Suprapubic skin (tissue), 4 donors: ENCODE results near the gene PSME3. TPM values are rescaled to one million over a fixed set of nuclear protein-coding genes. Genes with fewer than 3 reads are reported as not detected.

Source experiments
- DNase-seq, 2 donors: peaks; one replicate each; pipeline ENCODE4 v3.0.0-alpha.2; 2019; ENCODE audit warnings: low spot score in 2 of 2
- H3K27ac ChIP-seq: fragments of 200-600 bp; sonication (generic); one replicate; pipeline ENCODE4 v1.5.1; 2019
- H3K27me3 ChIP-seq: fragments of 200-600 bp; sonication (generic); one replicate; pipeline ENCODE4 v1.5.1; 2019
- H3K36me3 ChIP-seq: fragments of 200-600 bp; sonication (generic); one replicate; pipeline ENCODE4 v1.5.1; 2019
- H3K4me1 ChIP-seq: fragments of 200-600 bp; sonication (generic); one replicate; pipeline ENCODE4 v1.5.1; 2019
- H3K4me3 ChIP-seq: fragments of 200-600 bp; sonication (generic); one replicate; pipeline ENCODE4 v1.5.1; 2019; ENCODE audit warnings: mild to moderate bottlenecking
- H3K9me3 ChIP-seq: fragments of 200-600 bp; sonication (generic); one replicate; pipeline ENCODE4 v1.5.1; 2019
- EP300 ChIP-seq: sonication (generic); formaldehyde crosslinking; IDR thresholded peaks from one replicate; pipeline ENCODE4 v1.6.1; 2017; ENCODE audit warnings: antibody characterized with exemption
- POLR2A ChIP-seq, 2 donors: fragments of 450-650 bp; IDR thresholded peaks; one replicate each; pipeline ENCODE4 v1.6.1; 2017; ENCODE audit warnings: antibody characterized with exemption in 2 of 2, mild to moderate bottlenecking in 2 of 2, moderate library complexity in 2 of 2
- POLR2AphosphoS5 ChIP-seq, 3 donors: sonication (generic); formaldehyde crosslinking; IDR thresholded peaks; one replicate each; pipeline ENCODE4 v1.6.1; 2017; ENCODE audit warnings: antibody characterized with exemption in 3 of 3
- WGBS: methylation state at CpG from one replicate; pipeline ENCODE4 v1.1.5; 2018; 5-methylcytosine and 5-hydroxymethylcytosine counted together
- total RNA-seq, 4 donors: library from RNA; depleted of rRNA; stranded (reverse); fragments of >200 nt; gene quantifications; one replicate each; pipeline ENCODE4 v1.1.0, GENCODE V29; 2016
- TF ChIP-seq, protein P1 (sequence below), 2 donors: fragments of 200-600 bp in 1 of 2; fragments of 450-650 bp in 1 of 2; sonication (generic) in 1 of 2; IDR thresholded peaks; one replicate each; pipeline ENCODE4 v1.5.1; 2016 to 2019; ENCODE audit warnings: antibody characterized with exemption in 2 of 2, mild to moderate bottlenecking in 1 of 2, moderate library complexity in 1 of 2

PSME3 gene
- total RNA-seq, 4 donors from 2014 or later, result 47.0 to 106 (median 82.8) TPM

- no peak overlapping the region for H3K27ac ChIP-seq
- no peak for DNase-seq
- peaks cover 41% of the 10 kb centered on the region for H3K36me3 ChIP-seq
- no peak for TF ChIP-seq POLR2AphosphoS5 (IDR thresholded peaks at IDR 0.05)
- no peak for TF ChIP-seq EP300
- H3K27me3 ChIP-seq, result no peaks in the 10 kb centered on the region
- no peaks in the 10 kb centered on the region for H3K4me1 ChIP-seq
- no peaks in the 10 kb centered on the region for H3K9me3 ChIP-seq
- 35% methylated on average over 3 of the region's 3 CpGs for WGBS
- H3K4me3 ChIP-seq, result no peak overlapping the region
Observed at GRCh38 chr17:42809250-42809649, 23.9 kb upstream of the PSME3 start.

GRCh38 chr17:42814633-42815399 is 18.4 kb upstream of the PSME3 start:
- DNase-seq, result no peak
- TF ChIP-seq POLR2AphosphoS5 (IDR thresholded peaks at IDR 0.05), result no peak
- Histone ChIP-seq H3K27me3 (no peaks in the 10 kb centered on the region), H3K4me1 (no peaks in the 10 kb centered on the region), H3K9me3 (no peaks in the 10 kb centered on the region), H3K36me3 (peaks cover 97% of the 10 kb centered on the region), H3K4me3 (no peak overlapping the region), H3K27ac (peak overlapping the region; percentile 24)
- 68% methylated on average over 8 of the region's 8 CpGs for WGBS

GRCh38 chr17:42817866-42818265 is 15.3 kb upstream of the PSME3 start:
- DNase-seq, result no peak
- Histone ChIP-seq H3K27ac (no peak overlapping the region), H3K9me3 (no peaks in the 10 kb centered on the region), H3K27me3 (no peaks in the 10 kb centered on the region), H3K36me3 (peaks cover 92% of the 10 kb centered on the region), H3K4me3 (no peak overlapping the region), H3K4me1 (peaks cover 5% of the 10 kb centered on the region)
- 76% methylated on average over 1 of the region's 1 CpG for WGBS
- TF ChIP-seq, protein P1, sequence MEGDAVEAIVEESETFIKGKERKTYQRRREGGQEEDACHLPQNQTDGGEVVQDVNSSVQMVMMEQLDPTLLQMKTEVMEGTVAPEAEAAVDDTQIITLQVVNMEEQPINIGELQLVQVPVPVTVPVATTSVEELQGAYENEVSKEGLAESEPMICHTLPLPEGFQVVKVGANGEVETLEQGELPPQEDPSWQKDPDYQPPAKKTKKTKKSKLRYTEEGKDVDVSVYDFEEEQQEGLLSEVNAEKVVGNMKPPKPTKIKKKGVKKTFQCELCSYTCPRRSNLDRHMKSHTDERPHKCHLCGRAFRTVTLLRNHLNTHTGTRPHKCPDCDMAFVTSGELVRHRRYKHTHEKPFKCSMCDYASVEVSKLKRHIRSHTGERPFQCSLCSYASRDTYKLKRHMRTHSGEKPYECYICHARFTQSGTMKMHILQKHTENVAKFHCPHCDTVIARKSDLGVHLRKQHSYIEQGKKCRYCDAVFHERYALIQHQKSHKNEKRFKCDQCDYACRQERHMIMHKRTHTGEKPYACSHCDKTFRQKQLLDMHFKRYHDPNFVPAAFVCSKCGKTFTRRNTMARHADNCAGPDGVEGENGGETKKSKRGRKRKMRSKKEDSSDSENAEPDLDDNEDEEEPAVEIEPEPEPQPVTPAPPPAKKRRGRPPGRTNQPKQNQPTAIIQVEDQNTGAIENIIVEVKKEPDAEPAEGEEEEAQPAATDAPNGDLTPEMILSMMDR (IDR thresholded peaks at IDR 0.05), result no peak
- TF ChIP-seq POLR2A (IDR thresholded peaks at IDR 0.05) (no peak), POLR2AphosphoS5 (IDR thresholded peaks at IDR 0.05) (no peak), EP300 (no peak)

- 71% methylated on average over 3 of the region's 5 CpGs for WGBS
- peaks cover 10% of the 10 kb centered on the region for H3K4me1 ChIP-seq
- TF ChIP-seq EP300 (no peak), POLR2AphosphoS5 (IDR thresholded peaks at IDR 0.05) (no peak), POLR2A (IDR thresholded peaks at IDR 0.05) (no peak)
- TF ChIP-seq, protein P1 (IDR thresholded peaks at IDR 0.05), result no peak
- no peaks in the 10 kb centered on the region for H3K9me3 ChIP-seq
- DNase-seq, result no peak
- H3K4me3 ChIP-seq, result no peak overlapping the region
- no peak overlapping the region for H3K27ac ChIP-seq
- H3K36me3 ChIP-seq, result peaks cover 87% of the 10 kb centered on the region
- no peaks in the 10 kb centered on the region for H3K27me3 ChIP-seq
Observed at GRCh38 chr17:42818379-42818778, 14.8 kb upstream of the PSME3 start.

DNA sequence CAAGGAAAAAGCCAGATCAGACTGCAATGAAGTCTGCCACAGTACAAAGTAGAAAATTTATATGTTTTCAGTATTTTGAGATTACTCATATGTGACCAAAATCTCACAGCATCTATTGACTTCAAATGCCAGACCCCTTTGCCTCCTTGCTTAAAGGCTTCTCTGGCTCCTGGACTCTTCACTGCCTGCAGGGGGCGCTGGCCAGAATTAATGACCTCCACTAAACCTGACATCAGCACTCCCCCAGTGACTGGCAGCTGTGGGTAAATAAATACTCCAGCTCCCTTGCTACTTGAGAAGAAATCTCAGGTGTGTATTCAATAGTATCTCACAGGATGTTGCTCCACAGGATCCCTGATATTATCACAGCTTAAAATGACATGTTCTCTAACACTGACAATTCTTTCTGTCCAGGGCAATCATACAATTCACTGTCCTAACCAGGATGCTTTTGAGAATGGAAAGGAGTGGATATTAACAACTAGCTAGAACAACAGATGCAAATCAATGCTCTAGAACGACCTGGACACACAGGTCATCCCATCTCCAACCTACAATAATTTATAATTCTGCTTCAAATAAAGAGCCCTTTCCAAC is 13.2 kb upstream of the PSME3 start:
- H3K27ac ChIP-seq, result no peak overlapping the region
- H3K4me3 ChIP-seq, result no peak overlapping the region
- H3K9me3 ChIP-seq, result no peaks in the 10 kb centered on the region
- DNase-seq, result peak in 1 of 2 donors; percentile 70
- peaks cover 70% of the 10 kb centered on the region for H3K36me3 ChIP-seq
- no peaks in the 10 kb centered on the region for H3K27me3 ChIP-seq
- no peak for TF ChIP-seq EP300
- TF ChIP-seq, protein P1 (IDR thresholded peaks at IDR 0.05), result peak; percentile 35 to 64
- no peak for TF ChIP-seq POLR2AphosphoS5 (IDR thresholded peaks at IDR 0.05)
- H3K4me1 ChIP-seq, result peaks cover 18% of the 10 kb centered on the region
- WGBS, result 48% methylated on average over 2 of the region's 2 CpGs

DNA sequence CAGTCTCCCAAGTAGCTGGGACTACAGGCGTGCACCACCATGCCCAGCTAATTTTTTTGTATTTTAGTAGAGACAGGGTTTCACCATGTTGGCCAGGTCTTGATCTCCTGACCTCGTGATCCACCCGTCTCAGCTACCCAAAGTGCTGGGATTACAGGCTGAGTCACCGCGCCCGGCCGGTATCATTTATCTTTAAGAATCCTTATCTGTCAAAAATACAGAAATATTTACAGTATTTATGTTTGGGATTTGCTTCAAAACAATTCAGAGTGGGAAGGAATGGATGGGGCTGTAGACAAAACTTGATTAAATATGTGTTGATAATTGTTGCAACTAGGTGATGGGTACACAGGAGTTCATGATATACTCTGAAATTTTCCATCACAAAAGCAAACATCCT is 12.0 kb upstream of the PSME3 start:
- WGBS, result 94% methylated on average over 7 of the region's 7 CpGs
- Histone ChIP-seq H3K4me3 (no peak overlapping the region), H3K27ac (no peak overlapping the region), H3K9me3 (no peaks in the 10 kb centered on the region), H3K4me1 (peaks cover 18% of the 10 kb centered on the region), H3K36me3 (peaks cover 59% of the 10 kb centered on the region), H3K27me3 (no peaks in the 10 kb centered on the region)
- DNase-seq, result no peak
- TF ChIP-seq, protein P1 (IDR thresholded peaks at IDR 0.05), result no peak
- TF ChIP-seq POLR2A (IDR thresholded peaks at IDR 0.05) (no peak), POLR2AphosphoS5 (IDR thresholded peaks at IDR 0.05) (no peak), EP300 (no peak)
